Lung (tissue), 12 donors: ENCODE data around the gene PRDM16. TPM values are rescaled to one million over a fixed set of nuclear protein-coding genes. Genes with fewer than 3 reads are reported as not detected.

ENCODE experiments used
- ATAC-seq: fragments of 200-7000 bp; cut with Tn5 transposase; one replicate; pipeline ENCODE4 v1.9.1; 2020; ENCODE audit warnings: moderate number of reproducible peaks; ENCODE audit not compliant: insufficient read depth, low FRiP score
- DNase-seq, 3 donors: peaks; one replicate each; pipeline ENCODE4 v3.0.0-alpha.2; 2013 to 2017
- H3K27ac ChIP-seq, 2 donors: one replicate each; pipeline ENCODE4 v1.5.1; 2013; ENCODE audit warnings: mild to moderate bottlenecking in 2 of 2, moderate library complexity in 2 of 2, control low read depth in 1 of 2, inconsistent platforms in 1 of 2, low read depth in 1 of 2, low read length in 1 of 2
- H3K27me3 ChIP-seq, 3 donors: one replicate each; pipeline ENCODE4 v1.5.1; 2013; ENCODE audit warnings: low read length in 2 of 3; ENCODE audit not compliant: control insufficient read depth in 3 of 3, insufficient read depth in 3 of 3
- H3K36me3 ChIP-seq, 4 donors: one replicate each; pipeline ENCODE4 v1.5.1; 2013; ENCODE audit warnings: low read length in 4 of 4, mild to moderate bottlenecking in 1 of 4, moderate library complexity in 1 of 4; ENCODE audit not compliant: control insufficient read depth in 4 of 4, insufficient read depth in 4 of 4
- H3K4me1 ChIP-seq, 5 donors: one replicate each; pipeline ENCODE4 v1.5.1; 2013; ENCODE audit warnings: low read length in 5 of 5, mild to moderate bottlenecking in 2 of 5, moderate library complexity in 1 of 5; ENCODE audit not compliant: control insufficient read depth in 5 of 5, insufficient read depth in 5 of 5
- H3K4me3 ChIP-seq: one replicate; pipeline ENCODE4 v1.5.1; 2013; ENCODE audit warnings: mild to moderate bottlenecking, control low read depth, moderate library complexity
- H3K9ac ChIP-seq, 2 donors: one replicate each; pipeline ENCODE4 v1.5.1; 2013; ENCODE audit warnings: low read length in 2 of 2, control low read depth in 1 of 2; ENCODE audit not compliant: insufficient read depth in 1 of 2
- H3K9me3 ChIP-seq, 4 donors: one replicate each; pipeline ENCODE4 v1.5.1; 2013; ENCODE audit warnings: low read length in 3 of 4, mild to moderate bottlenecking in 1 of 4, moderate library complexity in 1 of 4; ENCODE audit not compliant: control insufficient read depth in 4 of 4, insufficient read depth in 3 of 4
- WGBS, 2 donors: extraction: QIAGEN DNeasy Blood & Tissue Kit; methylation state at CpG; one replicate each; pipeline ENCODE4 v1.1.7; 2013; 5-methylcytosine and 5-hydroxymethylcytosine counted together
- polyA plus RNA-seq, 2 donors: library from polyadenylated mRNA; stranded (reverse); fragments of 200-250 nt; gene quantifications; one replicate each; pipeline ENCODE4 v1.2.1, GENCODE V29; 2013
- total RNA-seq, 2 donors: library from RNA; depleted of rRNA in 1 of 2; stranded (reverse); fragments of >200 nt in 1 of 2; gene quantifications; one replicate each; pipeline ENCODE4 v1.2.1, GENCODE V29; 2014 to 2021
- TF ChIP-seq, protein P1 (sequence below): IDR thresholded peaks from 2 replicates; pipeline ENCODE4 v1.5.1; 2012; ENCODE audit warnings: mild to moderate bottlenecking; ENCODE audit errors: control extremely low read depth, extremely low read depth
- donor health status: control.
- donor health status: control.
- donor health status: Bipolar disorder and iron deficiency.
- donor health status: healthy.
- donor health status: DM: yes; HTN: yes; CAD: no.

PRDM16 gene
- total and polyA plus RNA-seq, 4 donors = 2.4 to 36.5 (median 13.1) TPM

DNA sequence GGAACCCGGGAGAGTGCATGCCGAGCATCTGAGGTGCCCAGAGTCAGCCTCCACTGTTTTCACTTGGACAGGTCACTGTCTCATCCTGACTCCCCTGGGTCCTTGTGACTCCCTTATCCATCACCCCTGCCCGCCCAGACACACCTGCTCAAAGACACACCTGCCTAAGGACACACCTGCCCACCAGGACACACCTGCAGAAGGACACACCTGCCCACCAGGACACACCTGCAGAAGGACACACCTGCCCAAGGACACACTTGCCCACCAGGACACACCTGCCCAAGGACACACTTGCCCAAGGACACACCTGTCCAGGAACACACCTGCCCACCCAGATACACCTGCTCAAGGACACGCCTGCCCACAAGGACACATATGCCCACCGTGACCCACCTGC is 314.7 kb downstream of the PRDM16 start:
- H3K9me3 ChIP-seq = no peaks in the 10 kb centered on the region
- H3K4me3 ChIP-seq = no peak overlapping the region
- H3K36me3 ChIP-seq = no peaks in the 10 kb centered on the region
- ATAC-seq (no peak), DNase-seq (no peak)
- no peak overlapping the region for H3K9ac ChIP-seq
- TF ChIP-seq, protein P1, sequence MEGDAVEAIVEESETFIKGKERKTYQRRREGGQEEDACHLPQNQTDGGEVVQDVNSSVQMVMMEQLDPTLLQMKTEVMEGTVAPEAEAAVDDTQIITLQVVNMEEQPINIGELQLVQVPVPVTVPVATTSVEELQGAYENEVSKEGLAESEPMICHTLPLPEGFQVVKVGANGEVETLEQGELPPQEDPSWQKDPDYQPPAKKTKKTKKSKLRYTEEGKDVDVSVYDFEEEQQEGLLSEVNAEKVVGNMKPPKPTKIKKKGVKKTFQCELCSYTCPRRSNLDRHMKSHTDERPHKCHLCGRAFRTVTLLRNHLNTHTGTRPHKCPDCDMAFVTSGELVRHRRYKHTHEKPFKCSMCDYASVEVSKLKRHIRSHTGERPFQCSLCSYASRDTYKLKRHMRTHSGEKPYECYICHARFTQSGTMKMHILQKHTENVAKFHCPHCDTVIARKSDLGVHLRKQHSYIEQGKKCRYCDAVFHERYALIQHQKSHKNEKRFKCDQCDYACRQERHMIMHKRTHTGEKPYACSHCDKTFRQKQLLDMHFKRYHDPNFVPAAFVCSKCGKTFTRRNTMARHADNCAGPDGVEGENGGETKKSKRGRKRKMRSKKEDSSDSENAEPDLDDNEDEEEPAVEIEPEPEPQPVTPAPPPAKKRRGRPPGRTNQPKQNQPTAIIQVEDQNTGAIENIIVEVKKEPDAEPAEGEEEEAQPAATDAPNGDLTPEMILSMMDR = no peak
- H3K27ac ChIP-seq = no peak overlapping the region
- H3K27me3 ChIP-seq = peaks cover 0 to 10% (median 6%) of the 10 kb centered on the region in 3 donors
- H3K4me1 ChIP-seq = peaks cover 0 to 5% (median 0%) of the 10 kb centered on the region in 5 donors
- 88 to 90% methylated on average over 5 of the region's 5 CpGs for WGBS, 2 donors

DNA sequence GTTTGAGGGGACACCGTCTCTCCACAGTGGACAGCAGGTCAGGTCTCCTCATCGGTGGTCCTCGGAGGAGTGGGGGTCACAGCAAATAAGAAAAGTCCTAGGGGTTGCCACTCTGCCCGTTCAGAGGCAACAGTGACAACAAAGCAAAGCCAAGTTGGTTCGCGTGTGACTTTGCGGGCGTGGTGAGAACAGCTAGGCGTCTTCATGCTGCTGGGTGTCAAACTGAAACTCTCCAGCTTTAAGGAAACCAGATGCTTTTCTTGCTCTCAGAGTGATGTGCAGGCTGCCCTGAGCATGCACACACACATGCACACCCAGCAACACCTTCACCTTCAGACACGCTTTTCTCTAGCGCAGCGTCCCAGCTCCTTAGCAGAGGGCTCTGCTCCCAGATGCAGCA is 315.4 kb downstream of the PRDM16 start:
- WGBS, 2 donors = 72 to 85% methylated on average over 12 of the region's 12 CpGs
- Histone ChIP-seq H3K4me1 (peaks cover 0 to 5% (median 0%) of the 10 kb centered on the region in 5 donors), H3K36me3 (no peaks in the 10 kb centered on the region), H3K9ac (no peak overlapping the region), H3K9me3 (no peaks in the 10 kb centered on the region), H3K27ac (no peak overlapping the region), H3K4me3 (no peak overlapping the region), H3K27me3 (peaks cover 0 to 14% (median 6%) of the 10 kb centered on the region in 3 donors)
- ATAC-seq (no peak), DNase-seq (no peak)
- TF ChIP-seq, protein P1 = no peak

DNA sequence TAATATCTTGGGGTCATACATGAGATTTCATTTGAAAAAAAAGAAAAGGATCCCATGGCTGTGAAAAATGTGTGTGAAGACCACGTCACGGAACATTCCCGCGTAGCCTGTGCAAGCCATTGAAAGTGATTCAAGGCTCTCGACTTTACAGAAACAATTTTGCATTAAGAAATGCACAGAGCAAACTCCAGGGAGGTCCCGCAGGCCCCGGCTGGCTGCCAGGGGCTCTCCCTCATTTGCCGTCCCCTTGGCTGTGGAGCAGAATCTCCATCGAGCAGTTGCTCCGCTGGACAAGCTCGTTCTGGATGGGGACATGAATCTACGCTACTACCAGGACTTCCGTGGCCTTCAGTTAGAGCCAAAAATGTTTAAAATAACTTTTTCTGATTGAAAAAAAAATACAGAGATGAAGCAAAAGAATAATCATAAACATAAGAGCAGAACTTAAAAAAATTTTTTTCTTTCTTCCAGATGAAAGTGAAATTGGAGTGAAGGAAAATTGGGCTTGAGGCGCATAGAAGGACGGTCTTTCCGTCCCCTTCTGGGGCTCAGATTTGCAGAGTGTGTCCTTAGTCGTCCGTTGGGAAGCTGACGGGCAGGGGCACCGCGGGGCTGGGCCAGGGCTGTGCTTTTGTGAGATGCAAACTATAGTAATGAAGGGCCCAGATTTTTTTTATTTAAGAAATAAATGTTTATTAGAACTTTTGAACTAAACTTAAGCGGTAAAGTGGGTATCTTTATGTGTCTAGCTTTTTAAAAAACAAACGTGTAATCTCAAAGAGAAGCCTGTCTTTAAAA is 317.4 kb downstream of the PRDM16 start:
- TF ChIP-seq, protein P1 = no peak
- ATAC-seq = no peak
- peak; percentile 32 to 63 (median 50) for DNase-seq
- Histone ChIP-seq H3K9ac (no peak overlapping the region), H3K36me3 (no peaks in the 10 kb centered on the region), H3K27me3 (peaks cover 0 to 32% (median 19%) of the 10 kb centered on the region in 3 donors), H3K9me3 (no peaks in the 10 kb centered on the region), H3K27ac (no peak overlapping the region), H3K4me3 (no peak overlapping the region), H3K4me1 (no peaks in the 10 kb centered on the region)
- WGBS, 2 donors = 88 to 95% methylated on average over 23 of the region's 23 CpGs
